Stimulated activated CD8-positive, alpha-beta memory T cell treated with anti-CD3 and anti-CD28 coated beads, Interleukin-2, amount 100 ng/mL, for 1 hour (primary cell): ENCODE results near the gene PTPRT.

Experiments
- DNase-seq, 2 donors: peaks; one replicate each; pipeline ENCODE4 v3.0.0-alpha.2; 2020; ENCODE audit warnings: low read depth in 2 of 2

The PTPRT gene

DNA sequence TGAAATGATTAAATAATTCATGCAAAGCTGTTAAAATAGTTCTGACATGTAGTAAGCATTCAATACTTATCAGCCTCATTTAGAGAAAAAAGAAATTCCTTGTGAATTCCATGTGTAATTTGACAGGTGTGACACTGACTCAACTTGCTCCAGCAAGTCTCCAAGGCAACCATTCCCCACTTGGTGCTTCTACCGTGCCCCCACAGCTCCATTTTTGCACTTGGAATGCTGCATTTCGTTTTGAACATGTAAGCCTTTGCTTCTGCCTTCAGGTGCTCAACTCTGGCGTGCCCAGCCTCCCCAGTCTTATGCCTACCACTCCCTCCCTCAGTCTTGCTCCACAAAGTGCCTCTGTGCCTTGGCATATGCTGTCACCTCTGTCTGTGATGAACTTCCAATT is 810.9 kb downstream of the PTPRT start:
- DNase-seq, result no peak

DNA sequence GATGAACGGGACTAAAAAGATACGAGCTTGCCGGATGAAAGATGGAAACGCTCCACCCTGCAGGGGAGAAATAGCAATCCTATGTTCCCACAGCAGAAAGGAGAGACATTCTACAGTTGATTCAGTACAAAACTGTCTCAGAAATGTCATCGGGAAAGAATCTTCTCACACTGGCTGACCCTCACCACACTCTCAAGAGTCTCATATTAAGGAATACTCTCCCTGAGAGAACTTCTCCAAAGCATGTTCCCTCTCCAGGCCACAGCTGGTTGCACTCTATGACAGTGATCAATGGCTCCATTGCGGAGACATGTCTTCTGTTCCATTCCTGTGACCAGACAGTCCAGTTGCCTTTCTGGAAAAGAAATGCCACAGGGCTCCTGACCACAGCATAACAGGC is 813.6 kb downstream of the PTPRT start:
- no peak for DNase-seq

DNA sequence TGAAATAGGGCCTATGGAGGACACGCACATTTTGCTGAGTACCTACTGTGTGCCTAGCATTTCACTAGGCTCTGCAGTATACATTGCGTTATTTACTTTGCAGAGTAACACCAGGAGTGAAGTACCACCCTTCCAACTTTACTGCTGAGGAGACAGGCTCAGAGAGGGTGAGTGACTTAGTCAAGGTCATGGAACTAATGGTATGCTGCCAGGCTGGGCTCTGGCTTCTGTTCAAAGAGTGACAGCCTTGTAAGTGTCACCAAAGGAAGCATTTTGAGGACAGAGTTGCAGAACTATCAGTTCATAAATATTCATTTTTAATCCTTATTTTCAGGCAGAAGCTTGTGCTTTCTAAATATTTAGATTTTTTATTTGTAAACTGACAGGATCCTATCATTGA is 816.7 kb downstream of the PTPRT start:
- no peak for DNase-seq

DNA sequence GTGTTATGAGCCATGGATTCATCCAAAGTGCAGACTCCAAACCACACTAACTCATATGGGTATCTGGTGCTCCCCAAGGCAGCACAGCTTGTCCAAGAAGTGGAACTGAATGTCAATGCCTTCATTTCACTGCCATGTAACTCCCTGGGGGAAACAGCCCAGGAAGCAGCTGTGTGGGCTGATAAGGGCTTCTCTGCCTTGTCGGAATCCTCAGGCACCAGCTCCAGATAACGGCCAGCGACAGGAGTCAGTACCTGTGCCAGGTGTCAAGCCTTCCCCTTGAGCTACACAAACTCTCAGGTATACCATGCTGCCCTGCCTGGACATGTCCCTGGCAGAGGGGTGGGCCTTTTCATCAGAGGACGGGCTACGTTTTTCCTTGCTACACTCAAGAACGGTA is 819.6 kb downstream of the PTPRT start:
- no peak for DNase-seq

DNA sequence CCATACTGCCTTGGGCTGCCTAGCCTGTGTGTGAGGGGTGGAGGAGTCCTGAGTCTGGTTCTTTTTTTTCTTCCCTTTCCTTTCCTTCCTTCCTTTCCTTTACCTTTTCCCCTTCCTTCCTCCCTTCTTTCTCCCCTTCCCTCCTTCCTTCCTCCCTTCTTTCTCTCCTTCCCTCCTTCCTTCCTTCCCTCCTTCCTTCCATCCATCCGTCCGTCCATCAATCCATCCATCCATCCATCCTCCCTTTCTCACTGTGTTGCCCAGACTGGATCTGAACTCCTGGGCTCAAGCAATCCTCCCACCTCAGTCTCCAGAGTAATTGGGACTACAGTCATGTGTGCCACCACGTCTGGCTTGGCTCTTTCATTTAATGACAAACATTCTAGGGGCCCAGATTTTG is 820.8 kb downstream of the PTPRT start:
- no peak for DNase-seq

DNA sequence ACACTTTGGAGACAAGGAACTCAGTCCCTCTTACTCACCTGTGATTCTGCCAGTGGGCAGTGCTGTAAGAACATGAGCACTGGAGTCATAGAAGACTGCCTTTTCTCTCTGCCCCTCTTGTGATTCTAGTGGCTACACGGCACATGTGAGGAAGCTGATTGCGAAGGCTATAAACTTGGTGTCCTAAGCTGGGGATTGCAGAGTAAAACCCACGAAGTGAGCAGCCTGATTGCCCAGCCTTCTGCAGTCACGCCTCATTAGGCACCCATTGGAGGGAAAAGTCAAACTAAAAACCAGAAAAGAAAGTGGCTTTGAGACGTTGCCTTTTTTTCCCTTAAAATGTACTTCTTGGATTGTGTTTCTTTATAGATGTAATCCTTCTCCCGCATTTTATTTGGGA is 823.1 kb downstream of the PTPRT start:
- DNase-seq, result no peak

DNA sequence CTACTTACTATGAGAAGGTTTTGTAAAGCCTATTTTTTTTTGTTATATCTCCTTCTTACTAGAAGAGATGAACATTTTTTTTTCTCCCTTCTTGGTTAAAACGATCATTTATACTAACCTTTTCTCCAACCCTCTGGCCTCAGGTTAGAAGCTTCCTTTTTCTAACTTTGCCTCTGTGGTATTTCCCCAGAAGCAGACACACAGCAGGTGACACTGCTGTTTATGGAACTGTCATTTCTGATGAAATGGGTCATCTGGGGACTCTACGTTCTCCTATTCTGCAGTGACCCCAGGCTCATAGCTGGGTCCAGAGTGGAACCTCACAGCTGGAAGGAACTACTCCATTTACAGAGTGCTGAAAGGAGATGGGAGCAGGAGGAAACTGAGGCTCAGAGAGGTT is 825.3 kb downstream of the PTPRT start:
- DNase-seq, result no peak

DNA sequence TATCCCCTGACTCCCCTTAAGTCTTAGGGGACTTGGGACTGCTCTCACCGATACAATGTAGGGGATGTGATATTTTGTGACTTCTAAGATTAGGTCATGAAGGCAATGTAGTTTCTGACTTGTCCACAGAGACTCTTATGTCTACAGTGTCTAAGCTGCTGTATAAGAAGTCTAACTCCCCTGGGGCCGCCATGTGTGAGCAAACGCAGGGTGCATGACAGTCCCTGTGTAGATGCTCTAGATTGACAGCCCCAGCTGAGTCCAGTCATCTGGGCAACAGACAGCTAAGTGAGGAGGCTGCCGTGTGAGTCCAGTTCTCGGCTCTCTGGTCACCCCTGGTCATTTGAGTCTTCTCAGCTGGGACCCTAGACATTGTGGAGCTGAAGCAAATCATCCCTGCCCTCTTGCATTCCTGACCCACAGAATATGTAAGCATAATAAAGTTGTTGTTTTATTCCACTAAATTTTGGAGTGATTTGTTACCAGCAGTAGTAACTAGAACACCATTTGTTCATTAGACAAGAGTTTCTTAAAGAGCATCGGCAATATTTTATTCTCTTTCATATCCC is 828.2 kb downstream of the PTPRT start:
- DNase-seq, result no peak

DNA sequence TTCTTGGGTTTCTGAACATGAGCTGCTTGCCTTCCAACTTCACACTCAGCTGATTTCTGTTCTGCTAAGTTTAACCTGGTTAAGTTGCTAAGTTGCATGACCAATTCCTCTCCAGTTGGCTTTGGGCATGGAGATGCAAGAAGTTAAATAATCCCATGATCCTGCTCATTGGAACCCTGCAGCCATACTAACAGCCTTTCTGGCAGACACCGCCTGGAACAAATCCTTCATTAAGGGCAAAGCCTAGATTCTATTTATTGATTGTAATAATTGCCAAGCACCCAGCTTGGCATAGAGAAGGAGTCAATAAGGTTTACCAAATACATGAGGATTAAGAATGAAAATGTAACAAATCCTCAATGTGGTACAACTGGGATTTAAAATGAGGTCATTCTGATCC is 829.1 kb downstream of the PTPRT start:
- DNase-seq, result no peak

DNA sequence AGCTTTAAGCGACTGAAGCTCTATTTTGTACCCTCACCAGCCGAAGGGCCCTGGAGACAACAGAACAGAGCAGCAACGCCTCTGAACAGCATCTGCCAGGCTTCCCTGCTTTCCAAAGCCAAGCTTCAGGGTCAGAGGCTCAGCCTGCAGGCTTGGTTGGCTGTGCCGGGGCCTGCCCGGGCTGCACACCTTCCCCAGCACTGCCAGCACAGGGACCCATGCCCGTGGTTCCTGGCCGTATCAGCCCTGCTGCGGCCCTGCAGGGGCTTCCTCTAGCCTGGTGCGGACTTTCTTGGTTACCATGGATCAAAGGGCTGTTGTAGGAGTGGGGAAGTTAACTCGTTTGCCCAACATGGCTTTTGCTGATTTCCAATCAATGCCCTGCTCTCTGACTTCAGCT is 830.1 kb downstream of the PTPRT start:
- no peak for DNase-seq

DNA sequence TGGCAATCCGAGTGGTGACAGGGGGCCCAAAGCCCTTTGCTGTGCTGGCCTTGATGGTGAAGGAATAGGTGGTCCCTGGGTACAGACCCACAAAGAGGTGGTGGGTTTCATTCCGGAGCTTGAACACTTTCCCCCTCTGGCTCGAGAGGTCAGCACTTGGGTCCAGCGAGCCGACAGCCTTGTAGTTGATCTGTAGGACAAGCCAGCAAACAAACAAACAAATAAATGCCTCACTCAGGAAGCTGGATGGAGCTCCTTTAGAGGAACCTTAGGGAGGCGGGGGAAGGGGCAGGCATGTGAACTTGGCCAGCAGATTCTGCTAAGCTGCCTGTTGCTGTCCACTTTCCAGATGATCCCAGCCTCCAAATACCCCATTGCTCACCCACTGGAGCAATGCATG is 837.6 kb downstream of the PTPRT start:
- DNase-seq, result no peak

DNA sequence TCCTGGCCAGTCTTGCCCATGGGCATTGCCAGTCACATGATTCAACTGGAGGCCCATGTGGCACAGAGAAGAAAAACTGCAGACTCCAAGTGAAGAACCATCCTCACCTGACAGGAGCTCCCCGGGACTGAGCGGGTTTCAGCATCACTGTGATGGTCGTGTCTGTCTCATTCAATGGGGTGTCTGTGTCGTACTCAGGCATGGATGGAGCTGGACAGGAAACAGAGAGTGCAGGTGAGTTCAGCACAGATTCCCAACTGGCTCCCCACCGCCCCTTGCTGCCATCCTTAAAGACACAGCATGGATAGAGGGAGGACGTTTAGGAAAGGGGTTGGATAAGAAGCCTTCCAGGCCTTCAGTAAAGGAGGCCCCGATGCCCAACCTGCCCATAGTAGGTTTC is 839.2 kb downstream of the PTPRT start:
- no peak for DNase-seq

DNA sequence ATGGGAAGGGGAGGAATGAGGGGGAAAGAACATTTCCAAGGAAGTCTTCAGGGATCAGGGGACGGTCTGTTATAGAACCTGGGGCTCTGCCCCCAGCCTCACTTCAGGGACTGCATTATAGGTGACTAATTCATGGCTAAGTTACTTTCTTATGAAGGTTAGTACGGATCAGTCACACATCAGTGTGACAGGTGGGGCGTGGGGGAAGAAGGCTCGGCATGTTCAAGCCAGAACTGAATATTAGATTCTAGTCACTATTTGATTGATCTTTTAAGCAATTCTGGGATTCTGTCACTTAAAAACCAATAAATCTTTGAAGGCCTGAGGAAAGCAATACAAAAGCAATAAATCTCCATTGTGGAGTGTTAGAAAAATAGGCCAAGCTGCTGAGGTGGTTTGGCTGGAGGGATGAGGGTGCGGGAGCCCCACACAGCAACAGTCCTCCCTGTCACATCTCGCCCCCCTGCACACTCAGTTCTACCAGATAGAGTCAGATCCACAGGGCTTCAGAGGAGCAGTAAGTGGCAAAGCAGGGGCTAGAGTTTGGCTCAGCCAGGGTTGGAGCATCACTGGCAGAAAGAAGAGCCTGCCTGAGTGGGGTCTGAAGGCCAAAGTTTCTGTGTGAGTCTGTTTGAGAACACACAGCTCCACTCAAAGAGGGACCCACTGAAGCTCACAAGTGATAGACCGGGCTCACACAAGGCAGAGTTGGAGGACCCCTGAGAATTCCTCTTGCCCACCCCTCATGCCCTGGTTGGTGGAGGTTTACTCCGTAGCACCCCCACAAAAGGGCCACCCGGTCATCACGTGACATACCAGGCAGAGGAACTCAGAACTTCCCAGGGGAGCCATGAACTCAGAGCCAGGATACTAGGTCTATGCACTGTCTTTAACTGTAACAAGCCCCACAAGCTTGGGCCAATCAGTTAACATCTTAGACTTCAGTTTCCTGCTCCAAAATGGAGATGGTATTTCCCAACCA is 843.2 kb downstream of the PTPRT start:
- no peak for DNase-seq

DNA sequence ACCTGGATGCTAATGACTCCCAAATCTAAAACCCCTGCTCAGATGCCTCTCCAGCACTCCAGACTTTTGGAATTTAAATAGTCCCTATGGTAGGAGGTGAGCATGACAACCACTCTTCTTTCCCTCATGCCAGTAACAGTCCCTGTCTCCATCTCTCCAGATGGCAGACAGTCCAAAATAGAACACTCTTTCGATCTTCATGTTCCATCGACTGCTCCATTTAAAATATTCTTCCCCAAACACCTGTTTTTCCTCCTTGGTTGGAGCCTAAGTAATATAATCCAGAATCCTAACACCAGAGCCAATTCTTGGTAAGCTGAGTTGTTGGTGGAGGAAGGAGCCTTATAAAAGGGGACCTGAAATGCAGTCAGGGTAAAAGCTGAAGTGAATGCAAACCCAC is 848.1 kb downstream of the PTPRT start:
- no peak for DNase-seq

DNA sequence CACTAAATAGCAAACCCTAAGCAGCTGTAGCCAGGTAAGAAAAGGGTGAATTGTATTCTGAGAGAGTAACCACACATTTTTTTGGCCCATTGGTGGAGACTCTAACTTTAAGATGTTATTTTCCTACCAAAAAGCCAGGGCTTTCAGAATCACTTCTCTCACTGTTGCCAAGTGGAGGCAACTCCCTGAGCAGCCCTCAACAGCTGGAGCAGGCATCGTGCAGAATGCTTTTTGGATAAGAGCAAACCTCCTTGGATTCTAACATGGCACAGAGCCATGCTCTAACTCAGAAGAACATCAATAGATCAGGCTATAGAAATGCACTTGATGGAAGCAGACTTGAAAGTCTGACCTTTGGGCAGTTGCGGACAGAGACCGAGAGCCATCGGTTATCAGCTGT is 849.3 kb downstream of the PTPRT start:
- DNase-seq, result no peak

DNA sequence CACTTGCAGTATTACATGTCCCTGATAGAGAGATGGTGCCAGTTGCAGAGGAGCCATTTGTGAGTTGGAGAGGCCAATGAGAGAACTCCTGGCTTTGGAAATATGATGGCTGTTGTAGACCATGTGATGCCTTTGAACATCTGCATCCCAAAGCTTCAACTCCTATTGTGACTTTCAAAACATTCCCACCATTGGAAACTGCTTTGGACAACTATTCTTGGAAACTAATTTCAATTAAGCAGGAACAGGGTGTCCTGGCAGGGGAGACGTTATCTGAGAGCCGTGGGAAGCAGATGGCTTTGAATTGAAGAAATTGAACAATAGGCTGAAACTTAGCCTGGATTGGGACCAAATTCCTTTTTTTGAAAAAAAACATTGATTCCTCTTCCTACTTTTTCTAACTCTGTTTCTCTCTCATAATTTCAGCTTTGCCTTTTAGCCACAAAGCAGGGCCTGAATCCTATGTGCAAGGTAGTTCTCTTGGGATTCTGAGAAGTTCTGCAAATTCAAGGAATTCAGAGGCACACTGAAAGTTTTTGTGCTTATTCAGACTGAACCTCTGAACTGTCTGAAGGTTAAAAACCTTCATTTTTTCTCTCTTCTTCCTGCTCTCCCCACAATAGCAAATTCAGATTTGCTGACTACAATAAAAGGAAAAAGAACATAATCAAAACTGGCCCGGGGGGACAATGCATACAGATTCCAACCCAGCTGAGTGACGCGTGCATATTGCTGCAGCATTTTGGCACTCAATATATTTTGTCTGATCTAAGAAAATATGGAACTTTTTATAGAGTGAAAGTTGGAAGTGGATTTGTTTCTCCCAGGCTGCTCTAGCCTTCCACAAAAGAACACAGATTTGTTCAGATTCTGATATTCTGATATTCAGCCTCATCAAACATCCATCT is 851.2 kb downstream of the PTPRT start:
- DNase-seq, result no peak

DNA sequence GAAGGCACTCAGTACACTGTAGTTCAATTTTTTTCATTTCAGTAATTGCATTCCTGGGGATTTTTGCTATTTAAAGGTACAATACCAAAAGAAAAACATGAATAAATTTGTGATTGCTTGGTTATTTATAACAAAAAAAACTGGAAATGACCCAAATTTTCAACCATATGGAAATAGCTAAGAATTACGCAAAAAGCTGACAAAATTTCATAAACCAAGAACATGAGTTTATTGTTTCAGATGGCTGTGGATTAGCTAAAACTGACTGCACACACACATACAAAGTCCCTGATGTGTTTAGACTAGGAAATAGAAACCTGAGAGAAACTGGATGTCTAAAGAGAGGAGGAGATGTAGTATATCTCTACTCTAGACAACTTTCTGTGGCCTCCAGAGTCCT is 853.1 kb downstream of the PTPRT start:
- DNase-seq, result no peak

DNA sequence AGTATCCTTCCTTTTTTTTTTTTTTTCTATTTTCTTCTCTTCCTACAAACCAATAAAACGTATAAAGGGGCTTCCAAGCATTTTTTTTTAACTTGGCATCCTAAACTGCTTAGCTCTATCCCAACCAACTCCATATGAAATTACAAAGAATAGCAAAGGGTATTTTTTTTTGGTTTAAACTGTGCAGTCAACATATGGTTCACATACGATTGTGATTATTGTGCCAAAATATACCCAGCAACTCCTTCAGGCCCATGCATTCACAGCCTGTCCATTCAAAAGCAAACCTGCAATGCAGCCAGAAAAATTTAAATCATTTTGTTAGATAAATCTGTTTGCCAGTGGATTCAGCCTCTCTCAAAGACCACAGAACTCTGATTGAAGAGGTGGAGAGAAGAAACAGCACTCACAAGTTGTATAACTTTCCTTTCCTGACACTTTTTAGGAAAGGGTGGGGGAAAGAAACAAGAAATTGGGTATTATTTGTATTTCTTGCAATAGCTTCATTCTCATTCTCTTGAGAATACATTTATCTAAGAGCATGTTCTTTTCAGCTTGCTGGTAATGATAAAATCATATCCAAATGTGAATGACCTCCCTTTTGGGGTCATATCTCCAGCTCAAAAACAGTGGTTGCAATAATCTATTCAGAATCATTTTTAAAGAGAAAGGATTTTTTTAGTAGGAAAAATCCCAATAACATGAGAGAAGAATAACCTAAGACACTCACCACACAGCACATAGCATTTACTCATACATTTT is 870.3 kb downstream of the PTPRT start:
- no peak for DNase-seq

DNA sequence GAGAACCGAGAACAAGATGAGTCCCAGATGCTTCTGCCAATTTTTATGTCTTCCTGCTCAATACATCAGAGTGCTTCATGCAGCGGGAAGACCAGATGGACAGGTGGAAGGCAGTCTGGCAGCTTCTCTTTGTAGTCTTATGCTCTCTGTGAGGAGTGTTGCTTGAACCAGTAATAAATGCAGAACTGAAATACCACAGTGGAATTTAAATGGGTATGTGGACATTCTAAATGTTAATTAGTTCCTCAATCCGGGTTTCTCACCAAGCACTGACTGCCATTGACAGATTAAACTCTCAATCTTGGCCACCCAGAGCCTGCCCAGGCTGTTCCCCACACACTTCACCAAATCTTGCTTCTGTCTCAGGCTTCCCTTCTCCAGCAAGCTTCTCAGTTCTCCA is 876.0 kb downstream of the PTPRT start:
- no peak for DNase-seq

DNA sequence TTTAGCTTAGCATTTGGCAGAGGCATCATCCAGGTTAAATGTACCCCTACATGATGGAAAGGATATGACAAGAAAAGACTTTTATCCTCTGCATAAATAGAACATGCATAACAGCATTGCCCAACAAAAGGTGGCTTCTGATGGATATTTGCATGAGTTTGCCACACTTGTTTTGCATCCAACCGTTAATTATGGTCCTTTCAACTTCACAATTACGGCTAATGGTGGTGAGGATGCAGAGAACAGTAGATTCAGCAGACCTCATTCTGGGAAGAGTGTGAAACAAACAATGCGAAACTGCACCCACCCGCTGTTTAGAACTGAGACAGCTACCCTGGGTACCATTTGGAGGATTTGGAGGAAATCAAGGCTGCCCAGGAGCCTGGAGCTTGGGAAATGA is 880.7 kb downstream of the PTPRT start:
- DNase-seq, result no peak

DNA sequence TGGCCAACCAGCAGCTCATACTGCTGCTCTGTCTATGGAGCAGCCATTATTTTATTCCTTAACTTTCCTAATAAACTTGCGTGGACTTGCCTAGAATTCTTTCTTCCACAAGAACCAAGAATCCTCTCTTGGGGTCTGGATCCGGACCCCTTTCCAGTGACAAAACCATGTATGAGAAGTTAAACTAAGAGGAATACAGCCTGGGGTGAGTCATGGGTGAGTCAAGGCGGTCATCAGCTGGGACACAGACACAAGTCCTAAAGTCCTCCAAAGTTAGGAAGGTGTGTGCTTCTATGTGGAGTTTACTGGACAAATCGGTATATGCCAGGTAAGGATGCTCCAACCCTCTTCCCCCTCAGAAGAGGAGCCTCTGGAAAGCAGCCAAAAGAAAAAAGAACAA is 881.5 kb downstream of the PTPRT start:
- no peak for DNase-seq

DNA sequence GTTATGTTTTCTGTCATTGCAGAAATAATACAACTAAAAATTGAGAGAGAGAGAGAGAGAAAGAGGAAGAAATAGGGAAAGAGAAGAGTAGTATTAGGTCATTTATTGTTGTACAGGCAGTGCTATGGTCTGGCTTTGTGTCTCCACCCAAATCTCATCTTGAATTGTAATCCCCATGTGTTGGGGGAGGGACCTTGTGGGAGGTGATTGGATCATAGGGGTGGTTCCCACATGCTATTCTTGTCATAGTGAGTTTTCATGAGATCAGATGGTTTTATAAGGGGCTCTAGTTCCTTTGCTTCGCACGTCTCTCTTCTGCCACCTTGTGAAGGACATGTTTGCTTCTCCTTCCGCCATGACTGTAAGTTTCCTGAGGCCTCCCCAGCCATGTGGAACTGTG is 894.1 kb downstream of the PTPRT start:
- no peak for DNase-seq
